Panc1 (cell line): Measurements from ENCODE around the gene STK24. TPM values are rescaled to one million over a fixed set of nuclear protein-coding genes. Genes with fewer than 3 reads are reported as not detected.
A peak's percentile ranks its signal among the peaks of the same experiment; 100 is the strongest.

Source experiments
- ATAC-seq: fragments of 200-7000 bp; cut with Tn5 transposase; 2 replicates; pipeline ENCODE4 v1.9.1; 2020; ENCODE audit warnings: mild to moderate bottlenecking, moderate library complexity
- BruUV-seq: library from RNA; stranded (reverse); fragments of 400-500 nt; replicated peaks from 2 replicates; lab custom pipeline; 2021; lab: Mats Ljungman, UMichigan
- CTCF ChIA-PET: fragments of 300-600 bp; sonication (Branson Sonifier 250); formaldehyde crosslinking; loops from one replicate; lab custom pipeline; 2022; ENCODE audit warnings: antibody characterized with exemption; lab: Charles Lee
- POLR2A ChIA-PET: fragments of 300-600 bp; sonication (Branson Sonifier 250); formaldehyde crosslinking; loops from one replicate; lab custom pipeline; 2022; ENCODE audit warnings: antibody characterized with exemption; lab: Charles Lee
- DNase-seq: peaks from one replicate; pipeline ENCODE4 v3.0.0-alpha.2; 2010; ENCODE audit warnings: low read depth, low spot score
- H3K27ac ChIP-seq: 2 replicates; pipeline ENCODE4 v1.5.1; 2011; ENCODE audit warnings: mild to moderate bottlenecking, low read length, inconsistent platforms
- H3K27me3 ChIP-seq: fragments of 200-500 bp; sonication (Bioruptor generic); 2 replicates; pipeline ENCODE4 v1.6.0; 2014; ENCODE audit warnings: low read length, inconsistent platforms; ENCODE audit not compliant: control insufficient read depth, insufficient read depth
- H3K36me3 ChIP-seq: fragments of 200-500 bp; sonication (Bioruptor generic); 2 replicates; pipeline ENCODE4 v1.5.1; 2014; ENCODE audit warnings: inconsistent platforms, mild to moderate bottlenecking, low read length, moderate library complexity; ENCODE audit not compliant: control insufficient read depth, insufficient read depth
- H3K4me1 ChIP-seq: 2 replicates; pipeline ENCODE4 v1.5.1; 2011; ENCODE audit warnings: inconsistent platforms, mild to moderate bottlenecking, low read length, moderate library complexity; ENCODE audit not compliant: control insufficient read depth, insufficient read depth
- H3K4me3 ChIP-seq, 2 experiments: 2 replicates each; pipeline ENCODE4 v1.5.1; 2011 to 2012; ENCODE audit warnings: low read depth in 2 of 2, low read length in 2 of 2, mild to moderate bottlenecking in 2 of 2, inconsistent platforms in 1 of 2, moderate library complexity in 1 of 2
- H3K9me3 ChIP-seq: fragments of 200-500 bp; sonication (Bioruptor generic); 2 replicates; pipeline ENCODE4 v1.5.1; 2014; ENCODE audit warnings: low read depth, mild to moderate bottlenecking, inconsistent platforms, low read length, moderate library complexity; ENCODE audit not compliant: control insufficient read depth, insufficient read depth
- CTCF ChIP-seq: fragments of 450-650 bp; IDR thresholded peaks from 2 replicates; pipeline ENCODE4 v1.5.1; 2017; ENCODE audit warnings: mild to moderate bottlenecking
- POLR2AphosphoS5 ChIP-seq: IDR thresholded peaks from 2 replicates; pipeline ENCODE4 v1.6.1; 2012; ENCODE audit warnings: mild to moderate bottlenecking, low read depth, low read length, moderate library complexity
- REST ChIP-seq, 2 experiments: IDR thresholded peaks; 2 replicates each; pipeline ENCODE4 v1.6.1; 2011 to 2012; ENCODE audit warnings: low read depth in 2 of 2, control low read depth in 1 of 2, low read length in 1 of 2, mild to moderate bottlenecking in 1 of 2, moderate library complexity in 1 of 2; ENCODE audit not compliant: insufficient read depth in 1 of 2
- SIN3A ChIP-seq: IDR thresholded peaks from 2 replicates; pipeline ENCODE4 v1.6.1; 2012; ENCODE audit warnings: low read depth, mild to moderate bottlenecking, low read length, moderate library complexity, borderline replicate concordance; ENCODE audit not compliant: insufficient read depth
- TCF7L2 ChIP-seq: IDR thresholded peaks from 2 replicates; pipeline ENCODE4 v1.6.1; 2011; ENCODE audit warnings: mild to moderate bottlenecking, low read depth, low read length, inconsistent platforms
- in situ Hi-C: cut with HindIII; loops from 2 replicates; pipeline ENCODE4 v1.10.0; 2016; ENCODE audit warnings: low sequenced_read_pairs, low pct_unique_long_range_greater_than_20kb
- intact Hi-C: fragments of 100-400 bp; cut with micrococcal nuclease; formaldehyde crosslinking; loops from one replicate; pipeline ENCODE4 v1.10.0; 2022; ENCODE audit not compliant: unreplicated experiment
- total RNA-seq: library from RNA; stranded (reverse); gene quantifications from one replicate; pipeline ENCODE4 v1.2.1, GENCODE V29; 2021; ENCODE audit not compliant: unreplicated experiment

Gene STK24
- total RNA-seq, 1 experiment from 2014 or later, result 57.3 TPM

GRCh38 chr13:98446234-98446621 lies 130.7 kb downstream of the STK24 start:
- Histone ChIP-seq H3K27ac (no peak overlapping the region), H3K9me3 (no peaks in the 10 kb centered on the region), H3K36me3 (no peaks in the 10 kb centered on the region), H3K4me1 (no peaks in the 10 kb centered on the region), H3K4me3 (no peak overlapping the region), H3K27me3 (no peaks in the 10 kb centered on the region)
- intact Hi-C loops, result loop anchor here (5.0 kb wide), 2 partner anchors 206 to 226 kb away; no protein-coding TSS in a partner anchor
- ATAC-seq (no peak), DNase-seq (no peak)
- in situ Hi-C loops, result no loop called here
- CTCF ChIA-PET, result no interaction called here
- no peak for TF ChIP-seq CTCF
- TF ChIP-seq REST (IDR thresholded peaks at IDR 0.05; ENCODE audit: insufficient read depth in 1 of 2, low read depth in 2 of 2, low read length in 1 of 2), result no peak
- TF ChIP-seq POLR2AphosphoS5, result no peak
- no peak for TF ChIP-seq TCF7L2
- TF ChIP-seq SIN3A, result no peak
- no TSS peak for BruUV-seq
- POLR2A ChIA-PET, result no interaction called here

- Histone ChIP-seq H3K4me1 (no peaks in the 10 kb centered on the region), H3K4me3 (no peak overlapping the region), H3K9me3 (no peaks in the 10 kb centered on the region), H3K27ac (no peak overlapping the region), H3K27me3 (no peaks in the 10 kb centered on the region), H3K36me3 (no peaks in the 10 kb centered on the region)
- intact Hi-C loops, result loop anchor here (5.0 kb wide), 2 partner anchors 207 to 227 kb away; no protein-coding TSS in a partner anchor
- ATAC-seq (peak; percentile 78), DNase-seq (no peak)
- TF ChIP-seq CTCF (peak; percentile 85), TCF7L2 (no peak)
- POLR2A ChIA-PET, result no interaction called here
- in situ Hi-C loops, result no loop called here
- no TSS peak for BruUV-seq
- CTCF ChIA-PET, result interaction anchor here (0.8 kb wide), 1 partner anchor 219 kb away, joined by 3 read pairs; no protein-coding TSS in a partner anchor
Measured at GRCh38 chr13:98445340-98446233, 131.3 kb downstream of the STK24 start.
